Measurements from ENCODE around the gene GSK3B.

DNA sequence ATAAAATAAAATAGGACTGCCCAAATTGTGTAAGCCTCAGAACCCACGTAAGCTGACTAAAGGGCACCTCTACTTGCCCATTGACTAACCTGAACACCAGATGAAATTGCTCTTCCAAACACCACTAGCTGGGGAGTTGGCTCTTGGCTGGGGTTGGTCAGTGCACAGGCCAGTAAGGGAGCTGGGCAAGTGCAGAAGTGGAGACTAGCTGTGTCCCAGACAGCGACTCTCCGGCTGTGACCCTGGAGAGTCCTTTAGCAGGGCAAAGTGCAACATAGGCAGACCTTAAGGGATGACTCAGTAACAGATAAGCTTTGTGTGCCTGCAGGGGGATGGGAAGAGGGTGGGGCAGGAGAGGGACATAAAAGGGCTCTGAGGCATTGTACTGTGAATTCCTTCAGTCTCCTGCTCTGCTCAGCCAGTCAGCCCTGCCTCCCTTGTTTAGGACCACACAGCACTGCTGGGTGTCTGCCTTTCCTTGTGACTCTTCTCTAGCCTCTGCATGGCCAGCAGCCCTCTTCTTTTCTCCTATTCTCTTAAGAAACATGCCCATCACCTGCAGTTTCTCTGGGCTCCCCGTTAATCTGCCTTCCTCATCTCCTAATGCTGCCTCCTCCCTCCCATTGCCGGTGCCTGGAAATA is 299.2 kb downstream of the GSK3B start:
- no peak for TF ChIP-seq CTCF (IDR thresholded peaks at IDR 0.05)
- peak; percentile 26 for TF ChIP-seq POLR2A (IDR thresholded peaks at IDR 0.05)
